Keratinocyte (primary cell): ENCODE data around the gene UBE2D1. TPM values are rescaled to one million over a fixed set of nuclear protein-coding genes. Genes with fewer than 3 reads are reported as not detected.

Experiments
- DNase-seq: peaks from one replicate; pipeline ENCODE4 v3.0.0-alpha.2; 2011; ENCODE audit warnings: low read depth, missing footprints, low spot score
- FAIRE-seq: peaks from 2 replicates; lab custom pipeline; 2011; peaks lifted over from hg19 to GRCh38; lab: Jason Lieb, UNC
- H2AFZ ChIP-seq: 2 replicates; pipeline ENCODE4 v1.6.0; 2012; ENCODE audit warnings: low read length, control low read depth, inconsistent platforms; ENCODE audit not compliant: control insufficient read depth
- H3K27ac ChIP-seq: 2 replicates; pipeline ENCODE4 v1.5.1; 2011; ENCODE audit warnings: low read length; ENCODE audit not compliant: control insufficient read depth, insufficient read depth
- H3K27me3 ChIP-seq: 3 replicates; pipeline ENCODE4 v1.6.0; 2011; ENCODE audit warnings: low read length; ENCODE audit not compliant: control insufficient read depth, insufficient read depth; ENCODE audit errors: extremely low read depth
- H3K36me3 ChIP-seq, 2 experiments: 2 replicates in 1 of 2; 3 replicates in 1 of 2; pipeline ENCODE4 v1.5.1; 2011; ENCODE audit warnings: low read length in 2 of 2, mild to moderate bottlenecking in 1 of 2; ENCODE audit not compliant: control insufficient read depth in 2 of 2, insufficient read depth in 2 of 2; ENCODE audit errors: extremely low read depth in 1 of 2
- H3K4me1 ChIP-seq: 3 replicates; pipeline ENCODE4 v1.5.1; 2011; ENCODE audit warnings: low read length; ENCODE audit not compliant: control insufficient read depth, insufficient read depth; ENCODE audit errors: extremely low read depth
- H3K4me2 ChIP-seq: 3 replicates; pipeline ENCODE4 v1.6.0; 2011; ENCODE audit warnings: low read depth, low read length; ENCODE audit not compliant: control insufficient read depth, insufficient read depth; ENCODE audit errors: extremely low read depth
- H3K4me3 ChIP-seq, 3 experiments: fragments of 200-600 bp in 1 of 3; sonication (generic) in 1 of 3; 2 replicates in 2 of 3; 3 replicates in 1 of 3; pipeline ENCODE4 v1.5.1; 2011 to 2016; ENCODE audit warnings: low read length in 3 of 3, mild to moderate bottlenecking in 3 of 3, control low read depth in 2 of 3, inconsistent platforms in 1 of 3, low read depth in 1 of 3, mixed read lengths in 1 of 3, mixed run types in 1 of 3, moderate library complexity in 1 of 3; ENCODE audit not compliant: control insufficient read depth in 2 of 3, insufficient read depth in 2 of 3; ENCODE audit errors: extremely low read depth in 1 of 3
- H3K79me2 ChIP-seq: 2 replicates; pipeline ENCODE4 v1.6.0; 2012; ENCODE audit warnings: low read length; ENCODE audit not compliant: control insufficient read depth, insufficient read depth
- H3K9ac ChIP-seq: 3 replicates; pipeline ENCODE4 v1.6.0; 2011; ENCODE audit warnings: low read length; ENCODE audit not compliant: control insufficient read depth, insufficient read depth; ENCODE audit errors: extremely low read depth
- H3K9me1 ChIP-seq: 3 replicates; pipeline ENCODE4 v1.6.0; 2011; ENCODE audit warnings: low read length; ENCODE audit not compliant: control insufficient read depth, insufficient read depth; ENCODE audit errors: extremely low read depth
- H3K9me3 ChIP-seq: 2 replicates; pipeline ENCODE4 v1.5.1; 2012; ENCODE audit warnings: low read depth, low read length; ENCODE audit not compliant: control insufficient read depth
- H4K20me1 ChIP-seq: 3 replicates; pipeline ENCODE4 v1.6.0; 2011; ENCODE audit warnings: low read length; ENCODE audit not compliant: control insufficient read depth, insufficient read depth; ENCODE audit errors: extremely low read depth
- CTCF ChIP-seq, 3 experiments: IDR thresholded peaks in 1 of 3; conservative IDR thresholded peaks in 1 of 3; optimal IDR thresholded peaks in 1 of 3; 2 replicates in 2 of 3; 3 replicates in 1 of 3; pipeline versions ENCODE3 to v1.5.1; 2011; ENCODE audit warnings: low read length in 3 of 3, mild to moderate bottlenecking in 3 of 3, moderate library complexity in 2 of 3, control low read depth in 1 of 3, inconsistent platforms in 1 of 3; ENCODE audit not compliant: insufficient read depth in 2 of 3; ENCODE audit errors: extremely low read depth in 1 of 3
- EZH2 ChIP-seq: IDR thresholded peaks from one replicate; pipeline ENCODE4 v1.6.1; 2012; ENCODE audit warnings: inconsistent platforms, mild to moderate bottlenecking, low read length, moderate library complexity
- dilution Hi-C: fragments of 300-500 bp; cut with MboI; formaldehyde crosslinking; loops from one replicate; pipeline ENCODE4 v1.7.0; 2020; ENCODE audit warnings: low sequenced_read_pairs; ENCODE audit not compliant: extremely low pct_ligation_motif_present
- polyA plus RNA-seq, 5 experiments: library from polyadenylated mRNA; depleted of rRNA in 3 of 5; stranded (reverse) in 3 of 5; stranded (forward) in 1 of 5; unstranded in 1 of 5; fragments of >200 nt; gene quantifications; 1 replicate in 1 of 5; 2 replicates in 3 of 5; 3 replicates in 1 of 5; pipeline versions ENCODE4 v1.2.1 to v1.2.3, GENCODE V29; 2011 to 2012; ENCODE audit warnings: missing spikeins in 2 of 5, low read depth in 1 of 5, low replicate concordance in 1 of 5

UBE2D1 gene
- polyA plus RNA-seq, 1 donor (not counting 4 experiments of a cell fraction or from before 2014, with no cell fraction given): 25.4 TPM

GRCh38 chr10:58389024-58389423 is 54.2 kb downstream of the UBE2D1 start:
- Histone ChIP-seq H3K9ac (no peak overlapping the region), H3K4me3 (no peak overlapping the region), H3K27ac (no peak overlapping the region), H3K27me3 (no peaks in the 10 kb centered on the region), H3K36me3 (peaks cover 3 to 31% of the 10 kb centered on the region in 2 experiments), H3K9me1 (no peaks in the 10 kb centered on the region), H3K4me1 (peaks cover 17% of the 10 kb centered on the region), H3K9me3 (no peaks in the 10 kb centered on the region), H4K20me1 (no peaks in the 10 kb centered on the region), H3K4me2 (no peak overlapping the region), H2AFZ (no peak overlapping the region), H3K79me2 (peaks cover 45% of the 10 kb centered on the region)
- no peak for FAIRE-seq
- dilution Hi-C loops: no loop called here
- no peak for DNase-seq
- no peak for TF ChIP-seq EZH2

GRCh38 chr10:58393317-58393716 is 58.5 kb downstream of the UBE2D1 start:
- FAIRE-seq (no peak), DNase-seq (no peak)
- no peaks in the 10 kb centered on the region for H3K27me3 ChIP-seq
- H3K9ac ChIP-seq: no peak overlapping the region
- no peaks in the 10 kb centered on the region for H3K9me1 ChIP-seq
- no peak overlapping the region for H3K4me3 ChIP-seq
- no peak for TF ChIP-seq CTCF (optimal IDR thresholded peaks at IDR 0.05 in 1 of 3, IDR thresholded peaks at IDR 0.05 in 1 of 3, conservative IDR thresholded peaks at IDR 0.05 in 1 of 3; ENCODE audit: extremely low read depth in 1 of 3, insufficient read depth in 2 of 3, low read length in 3 of 3)
- no peak for TF ChIP-seq EZH2
- peaks cover 4 to 29% of the 10 kb centered on the region in 2 experiments for H3K36me3 ChIP-seq
- no peaks in the 10 kb centered on the region for H3K4me1 ChIP-seq
- H3K4me2 ChIP-seq: no peak overlapping the region
- no peaks in the 10 kb centered on the region for H4K20me1 ChIP-seq
- H3K27ac ChIP-seq: no peak overlapping the region
- H2AFZ ChIP-seq: no peak overlapping the region
- dilution Hi-C loops: no loop called here
- H3K9me3 ChIP-seq: no peaks in the 10 kb centered on the region
- peaks cover 16% of the 10 kb centered on the region for H3K79me2 ChIP-seq

- DNase-seq (no peak), FAIRE-seq (no peak)
- H3K4me2 ChIP-seq: no peak overlapping the region
- no peaks in the 10 kb centered on the region for H3K9me1 ChIP-seq
- dilution Hi-C loops: no loop called here
- no peak overlapping the region for H3K4me3 ChIP-seq
- no peak overlapping the region for H3K9ac ChIP-seq
- TF ChIP-seq CTCF (optimal IDR thresholded peaks at IDR 0.05 in 1 of 3, IDR thresholded peaks at IDR 0.05 in 1 of 3, conservative IDR thresholded peaks at IDR 0.05 in 1 of 3; ENCODE audit: extremely low read depth in 1 of 3, insufficient read depth in 2 of 3, low read length in 3 of 3) (no peak), EZH2 (no peak)
- H3K27me3 ChIP-seq: no peaks in the 10 kb centered on the region
- no peak overlapping the region for H2AFZ ChIP-seq
- no peaks in the 10 kb centered on the region for H3K9me3 ChIP-seq
- peaks cover 3 to 20% of the 10 kb centered on the region in 2 experiments for H3K36me3 ChIP-seq
- H3K79me2 ChIP-seq: peaks cover 11% of the 10 kb centered on the region
- no peak overlapping the region for H3K27ac ChIP-seq
- no peaks in the 10 kb centered on the region for H3K4me1 ChIP-seq
- H4K20me1 ChIP-seq: no peaks in the 10 kb centered on the region
Observed at GRCh38 chr10:58394471-58394870, 59.7 kb downstream of the UBE2D1 start.
